GM21576 (cell line): Measurements from ENCODE around the gene MAP1LC3A.

Source experiments
- ATAC-seq: cut with Tn5 transposase; IDR thresholded peaks from one replicate; pipeline ENCODE4 v1.9.1; 2021; ENCODE audit warnings: mild to moderate bottlenecking, moderate library complexity; ENCODE audit not compliant: unreplicated experiment

The MAP1LC3A gene

GRCh38 chr20:34547844-34548613 lies 10.5 kb upstream of the MAP1LC3A start:
- no peak for ATAC-seq

DNA sequence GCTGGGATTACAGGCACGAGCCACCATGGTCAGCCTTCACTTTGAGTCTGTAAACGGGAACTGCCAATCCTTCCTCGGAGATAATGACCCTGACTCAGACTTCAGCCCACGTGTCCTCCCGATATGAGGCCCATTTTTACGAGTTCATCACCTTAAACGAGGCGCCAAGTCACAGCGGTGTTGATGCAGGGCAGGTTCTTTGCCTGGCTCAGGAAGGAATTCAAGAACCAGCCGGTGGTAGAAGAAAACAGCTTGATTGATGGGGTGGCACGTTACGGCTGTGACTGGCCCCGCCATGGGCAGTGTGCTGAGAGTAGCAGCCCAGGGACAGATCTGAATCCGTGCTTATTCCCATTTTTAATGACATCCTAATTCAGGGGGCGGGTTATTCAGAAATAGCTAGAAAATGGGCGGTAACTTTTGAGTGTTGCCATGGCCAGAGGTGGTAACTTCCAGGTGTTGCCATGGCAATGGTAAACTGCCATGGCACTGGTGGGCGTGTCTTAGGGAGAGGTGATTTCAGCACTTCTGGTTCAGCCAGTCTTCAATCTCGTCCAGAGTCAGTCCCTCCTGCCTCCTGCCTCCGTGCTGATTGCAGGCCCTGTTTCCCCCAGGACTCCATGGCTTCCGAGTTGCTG lies 9.1 kb upstream of the MAP1LC3A start:
- ATAC-seq, result no peak

DNA sequence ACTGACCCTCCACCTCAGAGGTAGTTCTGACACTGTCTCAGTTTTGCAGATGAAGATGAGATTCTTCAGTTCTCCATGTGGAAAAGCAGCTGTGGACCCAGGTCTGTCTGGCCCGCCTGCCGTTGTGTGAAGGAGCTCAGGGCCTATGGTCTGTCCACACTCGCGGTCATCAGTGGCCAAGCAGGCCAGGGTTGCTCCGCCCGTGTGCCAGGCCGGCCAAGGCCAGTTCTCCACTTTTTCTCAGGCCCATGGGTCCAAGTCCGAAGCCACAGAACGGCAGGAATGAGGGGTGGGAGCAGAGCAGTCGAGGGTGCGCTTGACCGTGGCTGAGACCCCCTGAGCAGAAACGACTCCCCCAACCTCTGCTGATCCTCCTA lies 8.6 kb upstream of the MAP1LC3A start:
- ATAC-seq, result no peak

GRCh38 chr20:34552569-34552968 lies 5.9 kb upstream of the MAP1LC3A start:
- ATAC-seq, result no peak

- ATAC-seq, result no peak
Observed at GRCh38 chr20:34553366-34553867, 5.1 kb upstream of the MAP1LC3A start.

GRCh38 chr20:34557936-34558319 lies 590 bp upstream of the MAP1LC3A start:
- no peak for ATAC-seq

GRCh38 chr20:34559311-34560140 lies 1.0 kb downstream of the MAP1LC3A start:
- no peak for ATAC-seq

GRCh38 chr20:34560141-34560523 lies 1.6 kb downstream of the MAP1LC3A start:
- ATAC-seq, result no peak

GRCh38 chr20:34560614-34561013 lies 2.1 kb downstream of the MAP1LC3A start:
- no peak for ATAC-seq

DNA sequence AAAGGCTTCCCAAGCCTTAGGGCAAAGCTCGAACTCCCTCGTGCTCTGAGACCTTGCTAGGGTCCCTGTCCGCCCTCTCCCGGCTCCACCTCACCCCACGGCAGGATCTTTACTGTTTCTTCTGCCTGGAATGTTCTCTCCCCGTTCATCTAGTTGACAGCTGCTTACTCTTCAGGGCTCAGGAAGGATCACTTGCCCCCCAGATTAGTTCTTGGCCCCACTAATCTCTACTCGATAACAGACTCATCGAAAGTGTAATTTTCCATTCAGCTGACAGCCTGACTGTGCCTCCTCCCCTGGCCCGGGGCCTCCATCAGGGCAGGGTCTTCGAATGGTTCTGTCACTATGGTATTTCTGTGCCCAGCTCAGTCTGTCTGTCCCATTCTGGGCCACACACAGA lies 3.1 kb downstream of the MAP1LC3A start:
- no peak for ATAC-seq

GRCh38 chr20:34562641-34563040 lies 4.1 kb downstream of the MAP1LC3A start:
- no peak for ATAC-seq

DNA sequence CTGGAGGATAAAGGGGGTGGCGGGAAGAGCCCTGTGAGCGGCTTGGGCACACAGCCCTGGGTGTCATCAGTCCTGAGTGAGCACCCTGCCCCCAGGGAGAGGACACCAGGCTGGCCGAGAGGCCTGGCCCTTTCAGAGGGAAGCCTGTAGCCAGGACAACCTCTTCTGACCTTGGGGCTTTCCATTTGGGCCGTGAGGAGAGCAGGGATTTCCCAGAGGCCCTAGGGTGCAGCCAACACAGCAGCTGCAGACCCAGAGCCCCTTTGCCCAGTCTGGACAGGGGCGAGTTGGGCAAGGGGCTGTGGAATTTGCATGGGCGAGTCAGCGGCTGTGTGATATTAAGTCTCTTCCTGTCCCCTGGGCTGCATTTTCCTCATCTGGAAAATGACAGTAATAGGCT lies 6.3 kb downstream of the MAP1LC3A start:
- ATAC-seq, result no peak

DNA sequence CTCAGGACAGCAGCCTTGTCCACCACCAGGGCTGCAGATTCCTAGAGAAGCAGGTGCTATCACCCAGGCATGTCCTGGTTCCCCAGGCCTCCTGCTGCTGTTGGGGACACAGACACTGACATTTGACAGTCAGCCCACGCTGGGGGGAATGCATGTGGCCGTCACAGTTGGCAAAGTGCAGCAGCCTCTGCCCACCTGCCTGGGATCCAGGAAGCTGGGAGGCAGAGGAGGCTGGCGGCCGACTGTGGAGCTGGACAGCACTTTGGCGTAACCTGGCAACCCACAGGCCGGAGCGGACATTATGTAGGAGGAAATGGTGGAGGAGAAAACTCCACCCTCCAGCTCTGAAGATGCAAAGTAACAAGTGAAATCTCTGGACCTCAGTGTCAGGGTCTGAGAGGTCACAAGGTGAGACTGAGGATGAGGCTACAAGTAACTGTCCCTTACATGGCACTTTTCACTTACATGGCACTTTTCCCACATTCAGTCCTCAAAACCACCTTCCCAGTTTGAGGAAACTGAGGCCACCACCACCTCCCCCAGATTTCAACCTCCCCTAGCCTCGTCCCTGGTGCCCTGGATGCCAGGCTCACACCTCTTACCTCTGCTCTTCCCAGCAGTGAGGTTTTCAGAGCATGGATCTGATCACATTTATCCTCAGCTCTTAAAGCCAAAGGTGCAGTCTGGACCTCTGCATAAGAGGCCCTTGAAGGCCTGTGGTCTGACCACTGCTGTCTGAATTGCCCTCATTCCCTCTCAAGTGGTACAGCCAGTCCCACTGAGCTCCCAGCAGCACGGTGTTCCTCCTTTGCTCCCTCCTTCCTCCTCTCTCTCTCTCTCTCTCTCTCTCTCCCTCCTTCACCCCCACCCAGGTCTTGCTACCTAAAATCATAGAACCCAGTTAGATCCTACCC lies 8.7 kb downstream of the MAP1LC3A start:
- ATAC-seq, result no peak

DNA sequence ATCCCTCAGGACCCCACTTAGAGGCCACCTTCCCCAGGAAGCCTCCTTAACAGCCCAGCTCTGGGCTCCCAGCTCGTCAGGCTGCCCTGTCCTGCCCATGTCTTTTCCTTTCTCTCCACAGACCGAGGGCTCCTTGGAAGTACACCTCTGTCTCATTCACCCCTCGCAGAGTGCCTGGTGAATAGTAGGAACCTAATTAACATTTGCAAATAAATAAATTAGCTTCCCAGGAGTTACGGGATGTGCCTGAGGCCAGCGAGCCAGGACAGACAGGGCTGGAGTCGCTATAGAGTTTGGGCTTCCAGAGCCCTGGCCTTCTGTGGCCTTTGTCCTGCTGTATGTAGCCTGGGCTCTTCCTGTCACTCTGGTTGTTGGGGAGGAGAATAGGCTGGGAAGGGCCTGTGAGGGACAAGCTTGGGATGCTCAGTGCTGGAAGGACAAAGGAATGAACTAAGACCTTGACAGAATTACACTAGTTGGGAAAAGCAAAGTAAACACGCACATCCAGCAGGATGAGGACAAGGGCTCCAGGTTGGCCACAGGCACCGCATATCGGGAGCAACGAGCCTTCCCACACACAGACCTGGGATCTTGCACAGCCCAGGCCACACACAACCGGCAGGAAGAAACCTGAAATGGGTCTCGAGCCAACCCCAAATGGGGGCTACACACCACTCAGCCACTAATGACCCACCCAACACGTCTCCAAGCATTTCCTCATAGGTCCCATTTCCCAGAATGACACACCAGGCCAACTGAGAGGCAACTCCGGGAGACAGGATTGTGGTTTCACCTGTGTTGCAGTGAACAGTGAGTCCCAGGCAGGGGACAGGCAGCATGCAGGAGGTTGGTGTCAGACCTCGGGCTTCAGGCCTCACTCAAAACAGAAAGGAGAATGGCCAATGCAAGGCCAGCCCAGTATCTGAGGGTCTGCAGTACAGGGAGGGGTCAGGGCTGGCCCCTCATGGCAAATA lies 9.7 kb downstream of the MAP1LC3A start:
- no peak for ATAC-seq

DNA sequence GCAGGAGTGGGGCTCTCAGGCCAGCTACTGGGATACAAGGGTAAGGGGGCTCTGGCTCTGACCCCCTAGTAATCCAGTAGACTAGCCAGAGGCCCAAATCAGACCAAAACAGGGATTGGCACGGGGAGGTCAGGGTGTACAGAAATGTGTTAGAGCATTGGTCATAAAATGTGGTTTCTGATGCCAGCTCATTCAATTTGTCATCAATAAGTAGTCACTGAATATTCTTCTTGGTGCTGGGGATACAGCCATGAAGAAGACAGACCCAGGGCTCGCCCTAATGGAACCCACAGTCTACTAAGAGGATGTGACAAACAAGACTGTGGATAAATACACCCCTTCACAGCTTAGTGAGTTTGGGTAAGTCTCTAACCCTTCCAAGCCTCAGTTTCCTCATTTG lies 11.1 kb downstream of the MAP1LC3A start:
- no peak for ATAC-seq

DNA sequence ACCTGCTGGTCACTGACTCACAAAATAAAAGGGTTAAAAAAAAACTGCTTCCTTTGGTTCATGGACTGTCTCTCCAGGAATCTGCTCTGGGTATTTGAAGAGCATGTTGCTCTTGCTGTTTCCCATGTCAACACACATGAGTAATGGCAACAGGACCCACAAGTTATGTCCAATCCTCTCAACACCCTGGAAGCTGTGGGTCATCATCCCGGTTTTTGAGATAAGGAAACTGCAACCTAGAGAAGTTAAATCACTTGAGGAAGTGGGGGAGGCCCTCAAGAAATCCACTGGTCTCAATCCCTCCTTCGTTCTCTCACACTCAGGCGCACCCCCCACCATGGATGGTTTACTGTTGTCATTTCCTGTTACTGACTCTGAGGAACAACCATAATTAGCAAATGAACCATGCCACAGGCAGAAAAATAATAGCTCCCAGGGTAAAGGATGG lies 12.4 kb downstream of the MAP1LC3A start:
- ATAC-seq, result no peak

GRCh38 chr20:34571753-34572152 lies 13.2 kb downstream of the MAP1LC3A start:
- no peak for ATAC-seq

GRCh38 chr20:34573541-34574300 lies 15.2 kb downstream of the MAP1LC3A start:
- no peak for ATAC-seq

- ATAC-seq, result no peak
Observed at GRCh38 chr20:34574426-34574825, 15.9 kb downstream of the MAP1LC3A start.
